HG02885 (cell line): ENCODE results near the gene PHF21A.
A peak's percentile ranks its signal among the peaks of the same experiment; 100 is the strongest.
"Not testable (repeated sequence)": the region's sequence is repeated elsewhere in the genome, so short reads cannot be mapped to it uniquely, and the experiment has no call there.

ENCODE experiments used
- ATAC-seq: cut with Tn5 transposase; IDR thresholded peaks from one replicate; pipeline ENCODE4 v1.9.1; 2021; ENCODE audit warnings: mild to moderate bottlenecking; ENCODE audit not compliant: unreplicated experiment, poor library complexity

PHF21A gene

DNA sequence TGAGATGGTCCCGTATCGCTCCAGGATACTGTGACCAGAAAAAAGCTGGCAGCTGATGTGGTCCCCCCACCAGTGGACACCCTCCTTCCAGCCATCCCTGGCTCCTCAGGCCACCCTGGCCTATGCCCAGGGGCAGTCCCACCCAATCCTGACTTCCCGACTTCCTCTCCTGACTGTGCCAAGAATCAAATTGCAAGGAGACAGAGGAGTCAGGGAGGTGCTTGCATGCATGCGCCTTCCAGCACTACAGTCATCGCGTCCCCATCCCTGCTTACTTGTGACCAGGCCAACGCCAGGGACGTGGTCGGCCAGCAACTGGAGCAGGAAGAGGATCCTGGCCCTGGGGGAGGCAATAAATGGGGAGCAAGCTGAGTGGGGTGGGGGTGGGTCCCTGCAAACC is 210.6 kb downstream of the PHF21A start:
- ATAC-seq: no peak

DNA sequence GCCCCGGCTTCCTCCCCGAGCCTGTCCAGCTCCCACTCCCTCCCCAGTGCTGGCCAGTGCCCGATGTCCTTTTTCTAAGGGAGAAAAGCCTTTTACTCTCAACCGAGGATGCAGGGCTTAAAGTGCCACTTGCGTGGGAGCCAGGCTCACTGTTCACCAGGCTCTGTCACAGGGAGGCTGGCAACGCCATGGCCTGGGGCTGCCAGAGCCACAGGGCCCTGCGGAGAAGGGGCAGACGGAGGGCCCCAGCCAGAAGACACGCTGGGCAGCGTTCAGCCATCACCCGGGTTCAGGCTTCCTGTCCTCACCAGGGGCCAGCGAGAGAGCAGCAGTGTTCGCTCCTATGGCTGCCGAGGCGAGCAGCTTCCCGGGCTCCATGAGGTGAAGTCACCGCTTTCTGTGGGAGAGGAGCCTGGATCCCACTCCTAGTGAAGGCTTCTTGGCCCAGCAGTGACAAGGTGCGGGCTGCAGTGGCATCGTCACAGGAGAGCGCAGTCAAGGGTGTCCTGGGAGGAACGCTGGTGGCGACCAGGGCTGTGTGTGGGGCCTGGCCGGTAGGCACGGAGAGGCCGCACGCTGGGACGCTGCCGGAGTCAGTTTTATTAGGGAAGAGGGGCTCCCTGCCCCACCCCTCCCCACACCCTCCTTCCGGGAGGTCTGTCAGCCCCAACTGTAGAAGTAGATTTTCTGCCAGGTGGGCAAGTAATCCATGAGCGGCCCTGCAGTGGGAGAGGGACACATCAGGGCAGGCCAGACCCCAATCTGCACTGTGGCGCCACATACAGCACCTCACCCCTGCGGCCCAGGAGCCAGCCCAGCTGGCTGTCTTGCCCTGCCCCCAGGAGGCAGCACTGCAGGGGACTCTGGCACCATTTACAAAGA is 211.4 kb downstream of the PHF21A start:
- ATAC-seq: no peak

DNA sequence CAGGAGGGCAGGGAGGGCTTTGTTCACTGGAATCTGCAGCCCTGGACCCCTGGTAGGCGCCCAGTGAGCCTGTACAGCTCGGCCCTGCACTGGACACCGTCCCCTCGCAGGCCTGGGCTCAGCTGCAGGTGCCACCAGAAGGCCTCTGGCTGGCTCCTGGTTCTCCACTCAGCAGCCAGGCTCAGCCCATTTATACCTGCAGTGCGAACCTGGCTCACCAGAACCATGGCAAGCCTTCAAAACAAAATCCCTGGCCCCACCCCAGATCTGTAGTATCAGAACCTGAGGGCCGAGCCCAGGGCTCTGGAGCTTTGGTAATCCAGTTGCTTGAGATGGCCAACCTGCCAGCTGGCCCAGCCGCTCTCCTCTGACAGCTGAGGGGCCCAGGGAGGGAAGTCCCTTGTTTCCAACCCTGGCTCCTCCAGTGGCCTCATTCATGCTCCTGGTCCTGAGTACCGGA is 213.3 kb downstream of the PHF21A start:
- ATAC-seq: no peak

DNA sequence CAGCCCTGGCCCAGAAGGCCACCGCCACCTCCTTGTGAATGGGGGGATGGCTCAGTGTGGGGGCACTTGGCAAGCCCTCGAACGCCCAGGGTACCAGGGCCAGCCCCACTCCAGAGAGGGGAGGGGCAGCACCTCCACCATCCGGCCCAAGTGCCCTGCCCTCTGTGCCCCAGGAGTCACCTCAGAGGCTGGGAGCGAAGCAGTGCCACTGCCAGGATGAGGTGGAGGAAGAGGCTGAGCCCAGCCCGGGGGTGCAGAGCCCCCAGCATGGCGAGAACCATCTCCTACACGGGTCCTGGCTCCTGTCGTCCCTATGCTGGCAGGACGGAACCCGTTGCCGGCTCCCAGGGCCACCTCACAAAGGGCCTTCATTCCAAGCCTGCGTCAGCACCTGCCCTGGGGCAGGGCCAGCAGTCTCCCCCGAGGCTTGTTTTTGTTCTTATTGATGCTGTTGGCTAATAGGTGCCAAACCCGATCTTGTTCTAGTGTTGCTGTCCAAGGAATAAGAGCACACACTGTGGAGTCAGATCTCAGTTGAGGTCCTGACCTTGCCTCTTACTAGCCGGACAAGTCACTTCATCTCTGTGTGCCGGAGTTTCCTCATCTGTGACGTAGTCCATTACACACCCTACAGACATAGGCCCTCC is 214.2 kb downstream of the PHF21A start, which contains the start of gene FREY1:
Gene FREY1, minus strand, starts transcription at position 307 of the 647 bp plus-strand sequence. Its CDS starts 26 bp downstream, at position 281.
- no peak for ATAC-seq

DNA sequence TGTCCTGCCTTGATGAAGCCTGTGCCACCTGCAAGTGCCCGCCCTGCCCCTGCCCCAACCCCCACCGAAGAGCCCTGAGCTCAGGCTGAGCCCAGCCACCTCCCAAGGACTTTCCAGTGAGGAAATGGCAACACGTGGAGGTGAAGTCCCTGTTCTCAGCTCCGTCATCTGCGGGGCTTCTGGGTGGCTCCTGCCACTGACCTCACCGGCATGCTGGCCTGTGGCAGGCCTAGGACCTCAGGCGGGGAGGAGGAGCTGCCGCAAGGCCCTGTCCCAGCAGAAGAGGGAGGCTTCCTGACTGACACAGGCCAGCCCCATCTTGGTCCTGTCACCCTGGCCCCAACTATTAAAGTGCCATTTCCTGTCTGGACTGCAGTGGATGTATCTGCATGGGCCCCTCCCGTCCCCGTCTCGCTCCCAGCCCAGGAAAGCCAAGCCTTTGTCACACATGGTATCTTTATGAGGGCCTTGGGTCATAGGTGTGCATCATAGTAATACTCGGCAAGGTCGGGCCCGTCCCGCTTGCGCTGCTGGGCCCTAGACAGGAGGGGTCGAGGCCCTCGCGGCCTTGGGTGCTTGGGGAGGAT is 215.1 kb downstream of the PHF21A start:
- ATAC-seq: peak; percentile 52

DNA sequence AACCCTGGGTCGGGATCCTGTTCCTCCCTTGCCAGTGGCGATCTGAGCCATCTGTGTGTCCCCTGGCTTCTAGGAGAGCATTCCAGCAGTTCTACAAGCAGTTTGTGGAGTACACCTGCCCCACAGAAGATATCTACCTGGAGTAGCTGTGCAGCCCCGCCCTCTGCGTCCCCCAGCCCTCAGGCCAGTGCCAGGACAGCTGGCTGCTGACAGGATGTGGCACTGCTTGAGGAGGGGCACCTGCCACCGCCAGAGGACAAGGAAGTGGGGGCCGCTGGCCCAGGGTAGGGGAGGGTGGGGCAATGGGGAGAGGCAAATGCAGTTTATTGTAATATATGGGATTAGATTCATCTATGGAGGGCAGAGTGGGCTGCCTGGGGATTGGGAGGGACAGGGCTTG is 215.7 kb downstream of the PHF21A start:
- not testable (repeated sequence) for ATAC-seq

DNA sequence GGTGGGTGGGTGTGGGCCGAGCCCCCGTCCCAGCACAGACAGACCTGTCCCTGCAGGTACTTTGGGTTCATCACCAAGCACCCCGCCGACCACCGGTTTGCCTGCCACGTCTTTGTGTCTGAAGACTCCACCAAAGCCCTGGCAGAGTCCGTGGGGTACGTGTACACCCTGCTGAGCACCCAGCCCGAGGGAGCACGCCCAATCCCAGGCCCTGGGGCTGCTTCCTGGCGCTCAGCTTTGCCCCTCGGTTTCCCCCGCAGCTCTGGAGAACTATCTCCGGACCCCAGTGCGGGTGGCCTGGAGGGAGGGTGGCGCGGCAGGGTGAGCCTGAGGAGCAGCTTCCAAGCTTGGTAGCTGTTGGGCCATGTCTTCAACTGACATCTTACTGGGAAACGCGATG is 216.2 kb downstream of the PHF21A start:
- no peak for ATAC-seq

DNA sequence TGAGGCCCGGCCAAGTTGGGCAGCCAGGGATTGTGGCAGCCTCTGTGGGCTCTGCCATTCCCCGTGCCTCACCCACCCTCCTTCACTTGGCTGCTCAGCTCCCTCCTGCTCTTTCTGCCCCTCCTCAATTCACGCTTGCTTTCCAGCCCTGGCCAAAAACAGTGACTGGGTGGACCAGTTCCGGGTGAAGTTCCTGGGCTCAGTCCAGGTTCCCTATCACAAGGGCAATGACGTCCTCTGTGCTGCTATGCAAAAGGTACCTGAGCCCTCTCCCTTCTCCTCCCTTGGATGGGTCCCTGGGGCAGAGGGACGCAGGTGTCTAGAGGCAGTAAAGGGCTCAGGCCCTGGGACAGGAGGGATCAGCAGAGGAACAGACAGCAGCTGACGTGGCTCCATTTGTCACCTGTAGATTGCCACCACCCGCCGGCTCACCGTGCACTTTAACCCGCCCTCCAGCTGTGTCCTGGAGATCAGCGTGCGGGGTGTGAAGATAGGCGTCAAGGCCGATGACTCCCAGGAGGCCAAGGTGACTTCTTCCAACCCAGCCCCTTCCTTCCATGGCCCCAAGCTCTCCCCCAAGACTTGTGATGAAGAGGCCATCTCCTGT is 216.8 kb downstream of the PHF21A start:
- no peak for ATAC-seq

DNA sequence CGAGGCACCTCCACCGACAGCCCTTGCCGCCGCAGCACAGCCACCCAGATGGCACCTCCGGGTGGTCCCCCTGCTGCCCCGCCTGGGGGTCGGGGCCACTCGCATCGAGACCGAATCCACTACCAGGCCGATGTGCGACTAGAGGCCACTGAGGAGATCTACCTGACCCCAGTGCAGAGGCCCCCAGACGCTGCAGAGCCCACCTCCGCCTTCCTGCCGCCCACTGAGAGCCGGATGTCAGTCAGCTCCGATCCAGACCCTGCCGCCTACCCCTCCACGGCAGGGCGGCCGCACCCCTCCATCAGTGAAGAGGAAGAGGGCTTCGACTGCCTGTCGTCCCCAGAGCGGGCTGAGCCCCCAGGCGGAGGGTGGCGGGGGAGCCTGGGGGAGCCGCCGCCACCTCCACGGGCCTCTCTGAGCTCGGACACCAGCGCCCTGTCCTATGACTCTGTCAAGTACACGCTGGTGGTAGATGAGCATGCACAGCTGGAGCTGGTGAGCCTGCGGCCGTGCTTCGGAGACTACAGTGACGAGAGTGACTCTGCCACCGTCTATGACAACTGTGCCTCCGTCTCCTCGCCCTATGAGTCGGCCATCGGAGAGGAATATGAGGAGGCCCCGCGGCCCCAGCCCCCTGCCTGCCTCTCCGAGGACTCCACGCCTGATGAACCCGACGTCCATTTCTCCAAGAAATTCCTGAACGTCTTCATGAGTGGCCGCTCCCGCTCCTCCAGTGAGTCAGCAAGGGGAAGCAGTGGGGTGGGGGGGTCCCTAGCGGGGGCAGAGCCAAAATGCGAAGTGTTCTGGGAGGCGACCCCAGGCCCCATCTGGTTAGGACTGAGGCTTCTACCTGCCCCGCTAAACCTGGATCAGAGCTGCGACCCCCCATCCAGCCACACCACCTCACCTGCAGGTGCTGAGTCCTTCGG is 218.5 kb downstream of the PHF21A start:
- ATAC-seq: no peak

DNA sequence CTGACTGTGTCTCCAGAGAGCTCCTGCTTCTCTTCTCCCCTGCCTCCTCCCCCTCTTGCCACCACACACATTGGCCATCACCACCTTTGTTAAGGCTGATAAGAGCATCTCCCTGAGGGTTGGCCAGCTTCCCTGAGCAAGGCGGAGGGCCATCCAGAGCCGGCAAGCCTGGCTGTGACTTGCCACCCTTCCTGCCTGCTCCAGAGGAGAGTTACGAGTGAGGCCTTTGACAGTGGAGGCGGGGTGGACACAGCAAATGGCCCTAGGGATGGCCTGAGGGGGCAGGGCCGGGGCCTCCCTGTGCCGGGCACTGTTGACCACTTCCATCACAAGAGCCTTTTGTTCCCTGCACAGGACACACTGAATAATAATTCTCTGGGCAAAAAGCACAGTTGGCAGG is 219.6 kb downstream of the PHF21A start:
- ATAC-seq: no peak

DNA sequence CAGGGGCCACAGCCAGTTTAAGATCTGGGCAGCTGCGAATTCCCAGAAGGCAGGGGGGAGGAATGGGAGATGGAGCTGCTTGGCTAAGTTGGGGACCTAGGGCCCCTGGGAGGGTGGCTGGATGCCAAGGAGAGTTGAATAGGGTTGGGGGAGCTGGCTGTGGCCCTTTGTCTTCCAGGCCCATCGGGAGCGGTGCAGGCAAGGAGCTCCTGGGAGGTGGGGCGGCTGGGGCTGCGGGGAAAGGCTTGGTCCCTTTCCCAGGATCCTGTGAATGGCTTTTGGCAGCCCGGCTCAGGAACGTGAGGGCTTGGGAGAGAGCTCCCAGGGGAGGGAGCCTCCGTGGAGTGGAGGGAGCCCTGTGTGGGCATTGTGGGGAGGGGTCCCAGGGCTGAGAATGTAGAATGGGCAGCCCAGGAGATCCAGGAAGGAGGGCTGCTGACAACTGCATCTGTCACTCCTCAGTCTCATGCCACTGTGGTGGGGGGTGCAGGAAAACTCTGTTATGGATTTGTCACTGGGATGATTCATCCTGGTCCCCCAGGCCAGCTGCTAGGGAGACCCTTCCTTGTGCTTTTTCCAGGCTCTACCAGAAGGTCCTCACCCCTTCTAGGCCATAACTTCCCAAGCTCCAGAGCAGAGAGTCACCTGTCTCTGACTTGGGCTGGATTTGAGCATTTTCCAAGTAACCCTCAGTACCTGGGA is 220.2 kb downstream of the PHF21A start:
- ATAC-seq: no peak

DNA sequence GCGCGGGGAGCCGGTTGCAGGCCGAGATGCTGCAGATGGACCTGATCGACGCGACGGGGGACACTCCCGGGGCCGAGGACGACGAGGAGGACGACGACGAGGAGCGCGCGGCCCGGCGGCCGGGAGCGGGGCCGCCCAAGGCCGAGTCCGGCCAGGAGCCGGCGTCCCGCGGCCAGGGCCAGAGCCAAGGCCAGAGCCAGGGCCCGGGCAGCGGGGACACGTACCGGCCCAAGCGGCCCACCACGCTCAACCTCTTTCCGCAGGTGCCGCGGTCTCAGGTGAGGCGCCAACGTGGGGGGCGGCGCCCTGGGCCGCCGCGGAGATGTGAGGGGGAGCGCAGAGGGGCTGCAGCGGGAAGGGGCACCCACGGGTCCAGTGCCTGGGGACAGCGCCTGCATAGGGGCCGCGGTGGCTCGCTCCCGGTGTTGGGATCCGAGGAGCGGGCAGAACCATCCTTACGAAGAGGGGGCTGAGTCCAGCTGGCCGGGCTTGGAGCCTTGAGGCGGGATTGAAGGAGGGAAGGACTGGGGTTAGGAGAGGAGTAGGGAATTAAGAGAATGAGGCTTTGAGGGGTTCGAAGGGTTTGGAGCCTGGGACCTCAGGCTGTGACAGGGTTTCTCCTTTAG is 221.0 kb downstream of the PHF21A start:
- peak; percentile 12 for ATAC-seq

DNA sequence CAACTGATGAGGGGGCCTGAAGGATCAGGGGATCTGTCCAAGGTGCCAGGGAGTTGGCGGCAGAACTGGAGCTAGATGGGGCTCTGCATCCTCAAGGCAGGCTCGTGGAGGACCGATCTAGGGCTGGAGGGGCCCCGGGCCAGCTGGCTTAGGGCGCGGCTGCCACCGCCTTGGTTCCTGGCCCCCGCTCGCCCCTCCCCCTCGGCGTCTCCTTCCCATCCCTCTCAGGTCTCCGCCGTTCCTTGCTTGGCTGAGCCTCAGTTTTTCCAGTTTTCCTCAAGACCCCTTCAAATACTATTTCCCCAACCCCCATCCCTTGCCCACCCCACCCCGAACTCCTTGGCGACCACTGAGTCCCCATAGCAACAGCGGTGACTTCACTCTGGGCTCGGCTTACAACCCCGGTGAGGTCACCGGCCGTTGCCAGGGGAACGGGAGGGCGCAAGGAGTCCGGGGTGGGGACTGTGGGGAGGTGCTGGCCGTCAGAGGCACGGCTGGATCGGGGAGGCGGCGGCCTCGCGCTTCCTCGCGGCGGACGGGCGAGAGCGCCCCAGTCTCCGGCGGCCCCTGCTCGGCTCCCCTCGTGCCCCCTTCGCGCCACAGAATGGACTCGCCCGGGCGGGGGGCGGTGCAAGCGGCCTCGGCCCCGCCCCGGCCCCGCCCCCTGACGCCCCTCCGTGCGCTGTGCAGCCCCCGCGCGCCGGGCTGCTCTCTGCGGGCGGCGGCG is 221.6 kb downstream of the PHF21A start:
- peak; percentile 77 for ATAC-seq

DNA sequence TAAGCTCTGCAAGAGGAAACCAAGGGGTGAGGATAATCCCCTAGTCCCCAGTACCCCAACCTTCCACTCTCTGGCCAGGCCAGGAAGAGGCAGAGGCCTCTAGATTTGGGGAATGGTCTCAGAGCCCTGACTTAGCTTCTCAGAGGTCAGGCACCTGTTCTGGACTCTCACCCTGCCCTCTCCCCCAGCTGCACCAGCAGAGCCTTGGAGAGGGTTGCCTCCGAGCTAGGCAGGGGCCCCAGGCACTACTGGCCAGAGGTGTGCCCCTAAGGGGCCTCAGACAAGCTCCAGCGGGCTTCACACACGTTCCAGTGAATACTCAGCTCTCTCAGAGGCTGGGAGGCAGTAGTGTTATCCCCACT is 222.2 kb downstream of the PHF21A start:
- no peak for ATAC-seq

DNA sequence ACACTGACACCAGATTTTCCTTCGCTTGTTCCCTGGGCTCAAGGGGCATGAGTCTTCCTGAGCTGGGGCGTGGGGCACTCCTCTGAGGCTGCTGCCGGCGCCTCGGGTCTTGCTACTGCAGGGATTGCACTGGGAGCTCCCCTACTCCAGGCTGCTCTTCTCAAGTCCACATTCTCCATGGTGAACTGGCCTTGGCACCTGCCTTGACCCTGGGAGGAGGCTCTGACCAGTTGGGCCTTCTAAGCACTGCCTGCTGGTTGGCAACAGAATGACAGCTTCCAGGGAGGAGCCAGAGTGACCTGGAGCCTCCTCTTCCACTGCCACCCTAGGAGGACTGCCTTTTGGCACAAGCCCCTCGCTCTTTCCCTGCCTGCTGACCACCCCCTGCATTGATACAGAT is 223.7 kb downstream of the PHF21A start:
- no peak for ATAC-seq

DNA sequence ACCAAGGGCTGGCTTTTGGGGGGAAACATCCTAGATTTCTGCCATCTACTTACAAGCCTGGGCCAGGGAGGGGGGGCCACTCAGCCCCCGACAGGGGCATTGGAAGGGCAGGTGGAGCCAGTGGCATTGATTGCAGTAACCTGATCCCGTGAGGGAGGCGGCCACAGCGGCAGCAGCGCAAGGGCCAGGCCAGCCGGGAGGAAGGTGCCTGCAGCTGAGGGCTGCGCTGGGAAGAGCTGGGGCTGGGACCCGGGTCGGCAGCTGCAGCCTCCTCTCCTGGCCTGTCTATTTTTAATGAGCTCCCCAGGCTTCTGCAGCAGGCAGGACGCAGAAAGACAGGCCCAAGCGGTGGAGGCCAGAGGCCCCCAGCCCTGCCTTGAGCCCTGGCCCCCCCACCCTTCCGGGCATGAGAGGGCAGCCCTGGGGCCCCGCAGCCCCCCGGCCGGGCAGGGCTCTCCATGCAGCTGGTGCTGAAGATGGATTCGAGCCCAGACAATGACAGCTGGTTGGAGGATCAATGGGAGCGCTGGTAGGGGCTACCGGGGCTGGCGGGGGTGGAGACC is 224.8 kb downstream of the PHF21A start:
- no peak for ATAC-seq

DNA sequence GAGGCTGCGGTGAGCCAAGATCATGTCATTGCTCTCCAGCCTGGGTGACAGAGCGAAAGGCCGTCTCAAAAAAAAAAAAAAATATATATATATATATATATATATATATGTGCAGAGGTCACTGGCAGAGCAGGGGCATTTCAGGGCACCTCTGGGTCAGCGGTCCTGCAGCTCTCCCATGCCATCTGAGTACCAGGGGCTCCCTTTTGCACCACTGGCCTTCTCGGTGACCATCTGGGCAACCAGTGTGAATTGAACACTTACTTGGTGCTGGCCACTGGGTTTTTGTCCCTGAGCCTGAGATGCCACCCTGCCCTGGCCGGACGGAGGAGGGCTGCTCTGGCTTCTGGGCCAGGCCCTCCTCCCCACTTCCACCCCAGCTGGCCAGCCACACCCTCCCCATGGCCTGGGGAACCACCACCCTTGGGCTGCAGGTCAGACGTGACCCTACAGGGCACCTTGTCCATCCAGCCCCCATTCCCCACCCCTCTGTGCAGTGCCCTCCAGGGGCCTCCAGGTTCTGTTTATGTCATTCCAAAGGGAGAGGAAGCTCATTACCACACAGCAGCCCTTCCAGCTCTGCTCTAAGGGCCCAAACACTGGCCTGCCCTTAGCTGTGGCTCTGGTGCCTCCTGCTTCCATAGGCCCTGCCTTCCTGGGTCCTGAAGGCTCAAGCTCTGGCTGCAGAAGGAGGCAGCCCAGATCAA is 225.5 kb downstream of the PHF21A start:
- no peak for ATAC-seq
